Tibial nerve (tissue), 4 donors: ENCODE results near the gene INPP4A. TPM values are rescaled to one million over a fixed set of nuclear protein-coding genes. Genes with fewer than 3 reads are reported as not detected.

ENCODE experiments used
- DNase-seq, 2 donors: peaks; one replicate each; pipeline ENCODE4 v3.0.0-alpha.2; 2019; ENCODE audit warnings: low spot score in 2 of 2
- H3K27ac ChIP-seq, 4 donors: fragments of 200-600 bp; sonication (generic) in 3 of 4; one replicate each; pipeline ENCODE4 v1.5.1; 2017 to 2019; ENCODE audit warnings: mild to moderate bottlenecking in 1 of 4
- H3K27me3 ChIP-seq, 2 donors: fragments of 200-600 bp; sonication (generic) in 1 of 2; one replicate each; pipeline versions ENCODE4 v1.5.1 to v1.6.0; 2017 to 2019
- H3K36me3 ChIP-seq, 3 donors: fragments of 200-600 bp; sonication (generic); one replicate each; pipeline ENCODE4 v1.5.1; 2018 to 2019
- H3K4me1 ChIP-seq, 4 donors: fragments of 200-600 bp; sonication (generic) in 3 of 4; one replicate each; pipeline ENCODE4 v1.5.1; 2017 to 2019
- H3K4me3 ChIP-seq, 4 donors: fragments of 200-600 bp; sonication (generic) in 3 of 4; one replicate each; pipeline ENCODE4 v1.5.1; 2017 to 2019; ENCODE audit warnings: mild to moderate bottlenecking in 1 of 4, moderate library complexity in 1 of 4
- H3K9me3 ChIP-seq, 4 donors: fragments of 200-600 bp; sonication (generic) in 3 of 4; one replicate each; pipeline ENCODE4 v1.5.1; 2017 to 2019
- EP300 ChIP-seq, 2 donors: sonication (generic); formaldehyde crosslinking; IDR thresholded peaks; one replicate each; pipeline ENCODE4 v1.6.1; 2017; ENCODE audit warnings: antibody characterized with exemption in 2 of 2, mild to moderate bottlenecking in 1 of 2
- POLR2A ChIP-seq, 2 donors: fragments of 450-650 bp; IDR thresholded peaks; one replicate each; pipeline ENCODE4 v1.6.1; 2017; ENCODE audit warnings: antibody characterized with exemption in 2 of 2, mild to moderate bottlenecking in 2 of 2, moderate library complexity in 2 of 2
- WGBS, 2 donors: methylation state at CpG; one replicate each; pipeline ENCODE4 v1.1.5; 2018; 5-methylcytosine and 5-hydroxymethylcytosine counted together
- total RNA-seq, 4 donors: library from RNA; depleted of rRNA; stranded (reverse); fragments of >200 nt; gene quantifications; one replicate each; pipeline ENCODE4 v1.1.0, GENCODE V29; 2016
- TF ChIP-seq, protein P1 (sequence below), 5 experiments: fragments of 200-600 bp in 3 of 5; fragments of 450-650 bp in 2 of 5; sonication (generic) in 3 of 5; IDR thresholded peaks; one replicate each; pipeline ENCODE4 v1.5.1; 2016 to 2019; ENCODE audit warnings: antibody characterized with exemption in 5 of 5, mild to moderate bottlenecking in 3 of 5, moderate library complexity in 2 of 5

Gene INPP4A
- total RNA-seq, 4 donors from 2014 or later = 23.7 to 45.0 (median 30.9) TPM

DNA sequence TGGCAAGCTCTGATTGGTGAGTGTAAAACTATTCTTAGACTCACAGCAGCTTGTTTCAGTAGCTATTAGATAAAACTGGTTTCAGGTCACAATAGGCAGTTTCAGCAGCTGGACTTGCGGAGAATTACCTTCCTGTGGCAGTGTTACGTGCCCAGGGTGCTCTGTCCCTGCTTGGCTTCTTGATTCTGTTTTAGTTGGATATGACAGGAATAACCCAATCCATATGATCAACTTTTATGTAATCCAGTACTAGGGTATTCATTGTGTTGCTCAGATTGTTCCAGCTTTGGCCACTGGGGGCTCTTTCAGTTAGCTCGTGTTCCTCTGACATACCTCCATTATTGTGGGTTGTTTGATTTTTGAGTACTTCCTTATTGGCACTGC lies 43.1 kb downstream of the INPP4A start:
- WGBS, 2 donors = 72 to 73% methylated on average over 3 of the region's 3 CpGs
- Histone ChIP-seq H3K27ac (peak overlapping the region in 1 of 4 donors; percentile 43), H3K9me3 (no peaks in the 10 kb centered on the region), H3K27me3 (no peaks in the 10 kb centered on the region), H3K4me3 (no peak overlapping the region), H3K4me1 (peaks cover 0 to 55% (median 26%) of the 10 kb centered on the region in 4 donors), H3K36me3 (no peaks in the 10 kb centered on the region)
- DNase-seq = no peak
- TF ChIP-seq EP300 (IDR thresholded peaks at IDR 0.05) = no peak
- TF ChIP-seq POLR2A (IDR thresholded peaks at IDR 0.05) = no peak
- TF ChIP-seq, protein P1, sequence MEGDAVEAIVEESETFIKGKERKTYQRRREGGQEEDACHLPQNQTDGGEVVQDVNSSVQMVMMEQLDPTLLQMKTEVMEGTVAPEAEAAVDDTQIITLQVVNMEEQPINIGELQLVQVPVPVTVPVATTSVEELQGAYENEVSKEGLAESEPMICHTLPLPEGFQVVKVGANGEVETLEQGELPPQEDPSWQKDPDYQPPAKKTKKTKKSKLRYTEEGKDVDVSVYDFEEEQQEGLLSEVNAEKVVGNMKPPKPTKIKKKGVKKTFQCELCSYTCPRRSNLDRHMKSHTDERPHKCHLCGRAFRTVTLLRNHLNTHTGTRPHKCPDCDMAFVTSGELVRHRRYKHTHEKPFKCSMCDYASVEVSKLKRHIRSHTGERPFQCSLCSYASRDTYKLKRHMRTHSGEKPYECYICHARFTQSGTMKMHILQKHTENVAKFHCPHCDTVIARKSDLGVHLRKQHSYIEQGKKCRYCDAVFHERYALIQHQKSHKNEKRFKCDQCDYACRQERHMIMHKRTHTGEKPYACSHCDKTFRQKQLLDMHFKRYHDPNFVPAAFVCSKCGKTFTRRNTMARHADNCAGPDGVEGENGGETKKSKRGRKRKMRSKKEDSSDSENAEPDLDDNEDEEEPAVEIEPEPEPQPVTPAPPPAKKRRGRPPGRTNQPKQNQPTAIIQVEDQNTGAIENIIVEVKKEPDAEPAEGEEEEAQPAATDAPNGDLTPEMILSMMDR (IDR thresholded peaks at IDR 0.05) = peak in 2 of 5 experiments; percentile 26 to 37

DNA sequence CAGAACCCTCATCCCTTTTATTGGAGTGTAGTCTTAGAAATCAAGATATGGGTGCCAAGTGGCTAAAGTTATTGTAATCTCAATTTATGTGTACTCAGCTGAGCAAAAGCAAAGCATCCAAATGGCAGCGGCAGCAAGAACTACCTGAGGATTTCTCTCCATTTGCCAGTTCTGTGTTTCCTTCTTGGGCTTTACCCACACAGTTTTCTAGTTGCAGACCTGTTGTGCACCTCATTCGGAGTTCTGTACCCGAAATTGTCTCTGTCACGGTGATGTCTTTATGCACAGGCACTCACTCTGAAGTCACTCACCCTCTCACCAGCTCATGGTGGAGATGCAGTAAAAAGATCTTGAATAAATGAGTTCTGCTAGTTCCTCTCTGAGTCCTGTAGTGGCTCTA lies 43.6 kb downstream of the INPP4A start:
- DNase-seq = no peak
- peaks cover 0 to 55% (median 24%) of the 10 kb centered on the region in 4 donors for H3K4me1 ChIP-seq
- H3K27me3 ChIP-seq = no peaks in the 10 kb centered on the region
- no peak overlapping the region for H3K4me3 ChIP-seq
- WGBS, 2 donors = 94% methylated on average over 4 of the region's 4 CpGs
- H3K27ac ChIP-seq = peak overlapping the region in 1 of 4 donors; percentile 13
- TF ChIP-seq POLR2A (IDR thresholded peaks at IDR 0.05) (no peak), EP300 (IDR thresholded peaks at IDR 0.05) (no peak)
- TF ChIP-seq, protein P1 (IDR thresholded peaks at IDR 0.05) = peak in 1 of 5 experiments; percentile 0
- no peaks in the 10 kb centered on the region for H3K36me3 ChIP-seq
- H3K9me3 ChIP-seq = no peaks in the 10 kb centered on the region

DNA sequence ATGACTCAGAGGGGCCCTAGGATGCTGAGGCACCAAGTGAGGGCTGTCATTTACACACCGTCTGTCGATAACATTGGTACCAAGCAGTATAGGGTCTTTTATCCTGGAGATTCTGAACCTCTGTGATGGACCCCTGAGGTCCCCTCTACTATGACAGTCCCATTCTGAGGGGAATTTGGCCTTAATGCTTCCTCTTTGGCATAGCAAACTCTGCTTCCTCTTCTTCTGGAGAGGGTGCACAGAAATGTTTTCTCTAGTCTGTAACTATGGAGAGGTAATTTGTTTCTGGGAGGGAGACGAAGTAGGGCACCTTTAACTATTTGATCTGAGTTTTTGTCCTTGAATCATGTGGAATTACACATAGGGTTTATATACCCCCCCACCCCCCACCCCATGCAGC lies 44.8 kb downstream of the INPP4A start:
- H3K27ac ChIP-seq = no peak overlapping the region

DNA sequence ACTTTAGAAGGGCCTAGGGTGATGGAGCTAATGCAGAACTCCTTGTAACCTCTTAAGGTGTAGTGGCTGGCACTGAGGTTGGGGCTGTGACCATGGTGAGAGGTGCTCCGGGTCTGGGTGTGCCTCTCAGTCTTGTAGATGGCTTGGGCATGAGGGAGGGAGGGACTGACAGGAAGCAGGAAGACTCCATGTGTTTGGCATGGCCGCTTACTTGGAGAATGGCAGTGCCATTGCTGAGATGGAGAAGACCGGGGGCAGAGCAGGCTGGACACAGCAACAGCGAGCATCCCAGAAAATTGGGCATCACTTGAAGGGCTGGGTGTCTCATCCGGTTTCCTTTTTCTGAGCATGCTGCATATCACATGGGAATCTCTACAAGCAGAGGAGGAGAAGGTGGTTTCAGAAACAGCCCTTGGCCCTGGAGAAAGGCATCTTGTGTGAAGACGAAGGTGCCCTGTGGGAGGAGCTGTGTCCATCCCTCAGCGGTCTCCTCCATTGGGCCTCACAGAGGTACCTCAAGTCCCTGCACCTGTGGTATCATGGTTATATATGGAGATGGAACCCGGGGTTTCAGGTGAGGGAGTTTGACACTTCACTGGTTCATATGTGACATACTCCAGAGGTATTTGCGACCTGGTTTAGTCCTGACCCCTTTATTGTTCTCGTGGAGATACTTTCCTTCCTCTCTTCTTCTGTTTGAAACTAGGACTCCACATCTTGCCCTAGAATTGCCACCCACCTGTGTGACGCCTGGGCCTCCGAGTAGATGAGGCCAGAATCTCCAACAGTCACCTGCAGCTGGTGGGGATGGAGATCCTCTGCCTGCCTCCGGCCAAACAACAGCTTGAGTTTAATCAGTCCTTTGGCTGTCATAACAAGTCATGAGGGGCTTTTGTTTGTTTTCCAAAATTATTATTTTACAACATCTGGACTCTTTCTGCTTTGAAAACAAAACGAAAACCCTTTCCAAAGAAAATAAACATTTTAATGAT lies 45.6 kb downstream of the INPP4A start:
- no peak overlapping the region for H3K4me3 ChIP-seq
- peaks cover 0 to 45% (median 23%) of the 10 kb centered on the region in 4 donors for H3K4me1 ChIP-seq
- 85 to 86% methylated on average over 14 of the region's 14 CpGs for WGBS, 2 donors
- no peaks in the 10 kb centered on the region for H3K27me3 ChIP-seq
- TF ChIP-seq, protein P1 (IDR thresholded peaks at IDR 0.05) = no peak
- no peak for TF ChIP-seq EP300 (IDR thresholded peaks at IDR 0.05)
- no peaks in the 10 kb centered on the region for H3K36me3 ChIP-seq
- H3K9me3 ChIP-seq = no peaks in the 10 kb centered on the region
- peak overlapping the region in 1 of 4 donors; percentile 19 for H3K27ac ChIP-seq
- no peak for DNase-seq

More for the DNA sequence above, 44.8 kb downstream of the INPP4A start:
- Histone ChIP-seq H3K4me3 (no peak overlapping the region), H3K9me3 (no peaks in the 10 kb centered on the region), H3K4me1 (peaks cover 0 to 45% (median 23%) of the 10 kb centered on the region in 4 donors), H3K36me3 (no peaks in the 10 kb centered on the region), H3K27me3 (no peaks in the 10 kb centered on the region)
- DNase-seq = no peak
- 92 to 96% methylated on average over 2 to 3 of the region's 3 CpGs for WGBS, 2 donors
- TF ChIP-seq POLR2A (IDR thresholded peaks at IDR 0.05) (no peak), EP300 (IDR thresholded peaks at IDR 0.05) (no peak)
- TF ChIP-seq, protein P1 (IDR thresholded peaks at IDR 0.05) = no peak

DNA sequence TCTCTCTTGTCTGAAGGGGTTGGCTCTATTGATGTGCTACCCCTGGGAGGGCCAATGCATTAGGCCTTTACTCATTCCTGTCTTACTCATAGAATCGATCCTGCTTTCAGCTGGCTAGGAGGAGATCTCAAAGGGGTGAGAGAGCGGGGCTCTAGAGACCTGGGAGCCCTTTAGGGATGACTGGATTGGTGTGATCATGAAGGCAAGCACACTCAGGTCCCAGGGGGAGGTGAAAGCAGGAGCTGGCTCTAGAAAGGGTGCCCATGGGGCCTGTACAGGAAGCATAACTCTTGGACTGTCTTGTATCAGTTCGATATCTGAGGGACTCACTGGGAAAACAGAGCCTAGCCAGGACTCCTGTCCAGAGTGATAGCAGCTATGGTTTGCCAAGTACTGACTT lies 47.8 kb downstream of the INPP4A start:
- Histone ChIP-seq H3K4me1 (peaks cover 0 to 35% (median 16%) of the 10 kb centered on the region in 4 donors), H3K36me3 (no peaks in the 10 kb centered on the region), H3K4me3 (no peak overlapping the region), H3K27ac (no peak overlapping the region), H3K9me3 (no peaks in the 10 kb centered on the region), H3K27me3 (no peaks in the 10 kb centered on the region)
- TF ChIP-seq EP300 (IDR thresholded peaks at IDR 0.05) (no peak), POLR2A (IDR thresholded peaks at IDR 0.05) (no peak)
- TF ChIP-seq, protein P1 (IDR thresholded peaks at IDR 0.05) = no peak
- 71 to 80% methylated on average over 3 of the region's 3 CpGs for WGBS, 2 donors
- no peak for DNase-seq
